Thoracic aorta (tissue), 2 donors: ENCODE measurements around the gene STX7. TPM values are rescaled to one million over a fixed set of nuclear protein-coding genes. Genes with fewer than 3 reads are reported as not detected.
"Not testable (repeated sequence)": the region's sequence is repeated elsewhere in the genome, so short reads cannot be mapped to it uniquely, and the experiment has no call there.

Experiments used
- ATAC-seq: fragments of 150-250 bp; one replicate; pipeline ENCODE4 v1.8.0; 2017; ENCODE audit warnings: low read depth; ENCODE audit not compliant: insufficient number of reproducible peaks, low FRiP score
- DNase-seq: peaks from one replicate; pipeline ENCODE4 v3.0.0-alpha.2; 2020; ENCODE audit warnings: low spot score
- H3K27ac ChIP-seq, 2 donors: fragments of 200-600 bp; sonication (generic); 1 replicate in 1 of 2; 2 replicates in 1 of 2; pipeline ENCODE4 v1.5.1; 2016; ENCODE audit warnings: mild to moderate bottlenecking in 2 of 2, moderate library complexity in 2 of 2
- H3K27me3 ChIP-seq: fragments of 200-600 bp; sonication (generic); replicated peaks from 2 replicates; pipeline ENCODE4 v1.6.0; 2016; ENCODE audit warnings: mild to moderate bottlenecking; ENCODE audit not compliant: insufficient read depth
- H3K36me3 ChIP-seq: fragments of 200-600 bp; sonication (generic); one replicate; pipeline ENCODE4 v1.5.1; 2016
- H3K4me1 ChIP-seq, 2 donors: fragments of 200-600 bp; sonication (generic); 1 replicate in 1 of 2; 2 replicates in 1 of 2; pipeline versions ENCODE4 v1.5.1 to v1.6.0; 2016; ENCODE audit warnings: low read depth in 2 of 2, mild to moderate bottlenecking in 1 of 2; ENCODE audit not compliant: control insufficient read depth in 1 of 2
- H3K4me3 ChIP-seq: fragments of 200-600 bp; sonication (generic); 2 replicates; pipeline ENCODE4 v1.5.1; 2016; ENCODE audit warnings: mild to moderate bottlenecking
- H3K9me3 ChIP-seq: fragments of 200-600 bp; sonication (generic); 2 replicates; pipeline ENCODE4 v1.5.1; 2016
- CTCF ChIP-seq: fragments of 200-600 bp; sonication (generic); IDR thresholded peaks from one replicate; pipeline ENCODE4 v1.5.1; 2019; ENCODE audit warnings: antibody characterized with exemption
- total RNA-seq, 2 donors: library from RNA; depleted of rRNA; stranded (reverse); fragments of >200 nt; gene quantifications; one replicate each; pipeline versions ENCODE4 v1.1.0 to v1.2.3, GENCODE V29; 2016

Gene STX7, protein sequence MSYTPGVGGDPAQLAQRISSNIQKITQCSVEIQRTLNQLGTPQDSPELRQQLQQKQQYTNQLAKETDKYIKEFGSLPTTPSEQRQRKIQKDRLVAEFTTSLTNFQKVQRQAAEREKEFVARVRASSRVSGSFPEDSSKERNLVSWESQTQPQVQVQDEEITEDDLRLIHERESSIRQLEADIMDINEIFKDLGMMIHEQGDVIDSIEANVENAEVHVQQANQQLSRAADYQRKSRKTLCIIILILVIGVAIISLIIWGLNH
- total RNA-seq = 10 to 100 TPM; 46.2 to 64.0 TPM

- Histone ChIP-seq H3K27me3 (no peaks in the 10 kb centered on the region), H3K9me3 (no peaks in the 10 kb centered on the region)
- peak; percentile 87 for ATAC-seq
These were observed at the start of gene STX7 for GRCh38 chr6:132512638-132513632. TSS of gene STX7 (minus strand) at chr6:132513116. CDS start at chr6:132503530, 9,586 bp downstream.

DNA sequence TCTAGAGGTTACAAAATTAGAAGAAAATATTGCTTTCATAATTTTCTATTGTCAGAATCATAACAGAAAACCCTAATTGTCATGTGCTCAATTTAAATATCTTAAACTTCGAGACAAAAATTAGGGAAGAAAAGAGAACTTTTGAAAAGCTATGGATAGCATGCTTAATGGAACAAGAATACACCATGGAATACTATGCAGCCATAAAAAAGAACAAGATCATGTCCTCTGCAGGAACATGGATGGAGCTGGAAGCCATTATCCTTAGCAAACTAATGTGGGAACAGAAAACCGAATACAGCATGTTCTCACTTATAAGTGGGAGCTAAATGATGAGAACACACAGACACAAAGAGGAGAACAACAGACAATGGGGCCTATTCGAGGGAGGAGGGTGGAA, 47.2 kb upstream of the STX7 start:
- not testable (repeated sequence) for DNase-seq

More at GRCh38 chr6:132512638-132513632, at the start of gene STX7:
- Histone ChIP-seq H3K4me3 (peak within 1 kb of the TSS; percentile 90), H3K4me1 (peaks cover 35 to 54% of the 10 kb centered on the region in 2 donors), H3K36me3 (no peaks in the 10 kb centered on the region), H3K27ac (peak within 1 kb of the TSS; percentile 73 to 75)
- peak; percentile 43 for DNase-seq
- TF ChIP-seq CTCF = no peak

DNA sequence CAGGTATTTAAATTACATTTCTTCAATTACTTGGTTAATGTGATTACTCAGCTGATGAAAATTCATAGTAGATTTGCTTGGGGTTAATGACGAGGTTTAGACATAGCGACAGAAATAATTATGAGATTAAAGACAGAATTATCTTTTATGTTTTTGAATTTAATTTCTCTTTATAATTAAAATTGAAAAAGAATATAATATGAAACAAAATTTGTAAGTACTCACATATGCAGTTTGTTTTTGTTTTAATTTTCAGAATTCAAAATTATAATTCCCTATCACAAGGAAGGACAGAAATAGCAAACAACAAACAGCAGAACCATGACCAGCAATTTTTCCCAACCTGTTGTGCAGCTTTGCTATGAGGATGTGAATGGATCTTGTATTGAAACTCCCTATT, 39.5 kb upstream of the STX7 start, which contains the start of gene TAAR8:
TSS of gene TAAR8 (plus strand) at position 301 of the 400 bp plus-strand sequence. CDS start at position 322, 21 bp downstream.
- no peak for TF ChIP-seq CTCF
- no peaks in the 10 kb centered on the region for H3K27me3 ChIP-seq
- no peak within 1 kb of the TSS for H3K27ac ChIP-seq
- no peaks in the 10 kb centered on the region for H3K4me1 ChIP-seq
- no peak within 1 kb of the TSS for H3K4me3 ChIP-seq
- no peaks in the 10 kb centered on the region for H3K9me3 ChIP-seq
- ATAC-seq (no peak), DNase-seq (no peak)
- no peaks in the 10 kb centered on the region for H3K36me3 ChIP-seq

More for the DNA sequence above, 47.2 kb upstream of the STX7 start:
- H3K9me3 ChIP-seq, H3K27ac ChIP-seq, ATAC-seq, H3K4me1 ChIP-seq, H3K4me3 ChIP-seq, H3K27me3 ChIP-seq, H3K36me3 ChIP-seq: not testable (repeated sequence)

DNA sequence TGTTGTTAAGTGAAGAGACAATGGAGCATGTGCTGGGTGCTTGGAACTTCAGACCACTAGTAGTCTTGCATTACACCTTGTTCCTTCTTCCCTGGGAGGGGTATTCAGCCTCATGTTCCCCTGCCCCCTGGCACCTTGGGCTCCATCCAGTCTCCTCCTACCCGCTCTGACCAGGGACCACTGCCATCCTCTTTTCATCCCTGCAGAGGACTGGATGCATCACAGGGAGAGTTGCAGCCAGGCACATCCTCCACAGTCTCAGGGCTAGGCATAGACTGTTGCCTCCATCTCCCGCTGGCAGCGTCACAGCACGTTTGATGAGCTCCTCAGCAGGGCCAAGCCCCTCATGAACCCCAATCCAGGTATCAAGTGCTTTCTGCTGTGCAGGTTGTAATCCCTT, 38.3 kb upstream of the STX7 start:
- no peak overlapping the region for H3K4me3 ChIP-seq
- no peaks in the 10 kb centered on the region for H3K4me1 ChIP-seq
- no peaks in the 10 kb centered on the region for H3K27me3 ChIP-seq
- H3K9me3 ChIP-seq = no peaks in the 10 kb centered on the region
- no peak for TF ChIP-seq CTCF
- no peak overlapping the region for H3K27ac ChIP-seq
- no peak for ATAC-seq
- no peak for DNase-seq
- H3K36me3 ChIP-seq = no peaks in the 10 kb centered on the region

- ATAC-seq (no peak), DNase-seq (no peak)
- Histone ChIP-seq H3K9me3 (no peaks in the 10 kb centered on the region), H3K27me3 (no peaks in the 10 kb centered on the region), H3K4me3 (no peak overlapping the region), H3K4me1 (no peaks in the 10 kb centered on the region), H3K27ac (no peak overlapping the region), H3K36me3 (no peaks in the 10 kb centered on the region)
- TF ChIP-seq CTCF = no peak
These were observed 36.0 kb upstream of the STX7 start for GRCh38 chr6:132548746-132549463.
